OCI-LY7 (cell line): ENCODE results near the gene CCDC93.

ENCODE experiments used
- CTCF ChIP-seq: fragments of 200-600 bp; sonication (generic); conservative IDR thresholded peaks from 2 replicates; pipeline ENCODE4 v1.5.1; 2014; ENCODE audit warnings: mild to moderate bottlenecking, antibody characterized with exemption, low read length, moderate library complexity, mixed read lengths
- EZH2phosphoT487 ChIP-seq: fragments of 200-600 bp; sonication (generic); IDR thresholded peaks from 2 replicates; pipeline ENCODE4 v1.6.1; 2018; ENCODE audit warnings: low read depth, borderline replicate concordance, mild to moderate bottlenecking, mixed run types, antibody characterized with exemption, low read length, moderate library complexity, mixed read lengths

GRCh38 chr2:117941693-117942092 is 72.2 kb downstream of the CCDC93 start:
- TF ChIP-seq CTCF (no peak), EZH2phosphoT487 (no peak)
